Measurements from ENCODE around the gene PTF1A. TPM values are rescaled to one million over a fixed set of nuclear protein-coding genes. Genes with fewer than 3 reads are reported as not detected.
"Not testable (repeated sequence)": the region's sequence is repeated elsewhere in the genome, so short reads cannot be mapped to it uniquely, and the experiment has no call there.

PTF1A gene
- total and polyA plus RNA-seq, 9 of the 15 experiments (the other 6 are each of a cell fraction or from before 2014, with no cell fraction given), result not detected

GRCh38 chr10:23241779-23242178 lies 49.7 kb downstream of the PTF1A start:
- ATAC-seq; intact Hi-C loops (cut with micrococcal nuclease); H2AFZ ChIP-seq (ENCODE audit: low read depth, low read length); in situ Hi-C loops (cut with MboI); H3K9me3 ChIP-seq (replicated peaks; ENCODE audit: control insufficient read depth, insufficient read depth, low read depth, low read length); H3K9ac ChIP-seq (ENCODE audit: insufficient read depth in 1 of 2, low read depth in 2 of 2, low read length in 2 of 2); H3K9me1 ChIP-seq (ENCODE audit: control insufficient read depth, insufficient read depth, low read length); POLR2A ChIA-PET; DNase-seq (ENCODE audit: extremely low read depth in 1 of 4, low spot score in 3 of 4); H3K4me2 ChIP-seq (ENCODE audit: insufficient read depth, low read length); H3K27me3 ChIP-seq (ENCODE audit: control insufficient read depth in 2 of 2, insufficient read depth in 2 of 2, low read length in 2 of 2); BruUV-seq (replicated peaks); H3K4me1 ChIP-seq (replicated peaks in 1 of 2; ENCODE audit: control insufficient read depth in 2 of 2, insufficient read depth in 2 of 2, low read length in 2 of 2); H4K20me1 ChIP-seq (replicated peaks; ENCODE audit: control insufficient read depth, insufficient read depth, low read length); H3K36me3 ChIP-seq (ENCODE audit: control insufficient read depth, insufficient read depth, low read length); H3K79me2 ChIP-seq (ENCODE audit: control insufficient read depth, insufficient read depth, low read length); H3K27ac ChIP-seq (ENCODE audit: extremely low read depth, low read depth, low read length); FAIRE-seq; CTCF ChIA-PET (ENCODE audit: low intra/inter-chr PET ratio); H3K4me3 ChIP-seq: not testable (repeated sequence)
- 0% methylated on average over 1 of the region's 1 CpG for WGBS (ENCODE audit: insufficient coverage, low coverage, missing lambda C conversion rate)

Small RNA genes within 50 kb of the gene (small RNA-seq; reads per million reads assigned to genes)
- not detected for gene RF00561

Other genes starting within 250 kb of the PTF1A start
- 7.9 and 10.7 TPM in 2 replicates for gene MSRB2, start 96.7 kb upstream of the PTF1A start, total RNA-seq (2014; rRNA removed)
- gene MSRB2, start 96.7 kb upstream of the PTF1A start, total RNA-seq (2014; rRNA removed; fragmentation: Illumina TruSeq; extraction: Trizol), result 3.6 and 5.5 TPM in 2 replicates
- gene MSRB2, start 96.7 kb upstream of the PTF1A start, total RNA-seq (2015; rRNA removed; fragmentation: Illumina TruSeq; extraction: Trizol), result 4.4 and 6.1 TPM in 2 replicates
- 9.5 and 10.0 TPM in 2 replicates for gene MSRB2, start 96.7 kb upstream of the PTF1A start, total RNA-seq (2021)
- gene MSRB2, start 96.7 kb upstream of the PTF1A start, polyA plus RNA-seq (2011; rRNA removed), result 18.9 and 22.3 TPM in 2 replicates
- gene MSRB2, start 96.7 kb upstream of the PTF1A start, polyA plus RNA-seq (2014; fragmentation: Illumina TruSeq; extraction: Trizol), result 3.4 and 6.7 TPM in 2 replicates
- 1 to 10 TPM; 1.5 to 2.0 TPM for gene MSRB2, start 96.7 kb upstream of the PTF1A start, polyA plus RNA-seq (2014; fragmentation: Nextera tagmentation; extraction: Ambion mirVana)
- gene MSRB2, start 96.7 kb upstream of the PTF1A start, polyA plus RNA-seq (2014; rRNA removed), result 5.9 and 8.3 TPM in 2 replicates
- not detected in 2 replicates for gene C10orf67, start 152.5 kb downstream of the PTF1A start, total RNA-seq (2014; rRNA removed)
- not detected in 2 replicates for gene C10orf67, start 152.5 kb downstream of the PTF1A start, total RNA-seq (2014; rRNA removed; fragmentation: Illumina TruSeq; extraction: Trizol)
- gene C10orf67, start 152.5 kb downstream of the PTF1A start, total RNA-seq (2015; rRNA removed; fragmentation: Illumina TruSeq; extraction: Trizol), result not detected in 2 replicates
- not detected in 2 replicates for gene C10orf67, start 152.5 kb downstream of the PTF1A start, total RNA-seq (2021)
- gene C10orf67, start 152.5 kb downstream of the PTF1A start, polyA plus RNA-seq (2011; rRNA removed), result not detected in 2 replicates
- gene C10orf67, start 152.5 kb downstream of the PTF1A start, polyA plus RNA-seq (2014; fragmentation: Illumina TruSeq; extraction: Trizol), result not detected in 2 replicates
- gene C10orf67, start 152.5 kb downstream of the PTF1A start, polyA plus RNA-seq (2014; fragmentation: Nextera tagmentation; extraction: Ambion mirVana), result not detected
- not detected in 2 replicates for gene C10orf67, start 152.5 kb downstream of the PTF1A start, polyA plus RNA-seq (2014; rRNA removed)
- gene OTUD1, start 246.8 kb downstream of the PTF1A start, total RNA-seq (2014; rRNA removed), result 0.94 and 1.0 TPM in 2 replicates
- 1.1 and 1.2 TPM in 2 replicates for gene OTUD1, start 246.8 kb downstream of the PTF1A start, total RNA-seq (2014; rRNA removed; fragmentation: Illumina TruSeq; extraction: Trizol)
- gene OTUD1, start 246.8 kb downstream of the PTF1A start, total RNA-seq (2015; rRNA removed; fragmentation: Illumina TruSeq; extraction: Trizol), result 0.76 and 0.94 TPM in 2 replicates
- gene OTUD1, start 246.8 kb downstream of the PTF1A start, total RNA-seq (2021), result 1.8 and 2.0 TPM in 2 replicates
- gene OTUD1, start 246.8 kb downstream of the PTF1A start, polyA plus RNA-seq (2011; rRNA removed), result 0.43 and 0.49 TPM in 2 replicates
- 0.45 and 0.62 TPM in 2 replicates for gene OTUD1, start 246.8 kb downstream of the PTF1A start, polyA plus RNA-seq (2014; fragmentation: Illumina TruSeq; extraction: Trizol)
- gene OTUD1, start 246.8 kb downstream of the PTF1A start, polyA plus RNA-seq (2014; fragmentation: Nextera tagmentation; extraction: Ambion mirVana), result under 1 TPM; 0.29 to 0.31 TPM
- gene OTUD1, start 246.8 kb downstream of the PTF1A start, polyA plus RNA-seq (2014; rRNA removed), result 0.49 and 0.94 TPM in 2 replicates